ENCODE results near the gene RBL2.

GRCh38 chr16:53495325-53495724 is 61.1 kb downstream of the RBL2 start:
- TF ChIP-seq EP300 (IDR thresholded peaks at IDR 0.05; ENCODE audit: low read depth): no peak
- TF ChIP-seq CTCF (IDR thresholded peaks at IDR 0.05): no peak
- no peak for TF ChIP-seq POLR2A (IDR thresholded peaks at IDR 0.05)
